Ishikawa (cell line): ENCODE measurements around the gene RAB3IL1.

Source experiments
- CEBPB ChIP-seq: IDR thresholded peaks from 2 replicates; pipeline ENCODE4 v1.6.1; 2012
- CREB1 ChIP-seq: IDR thresholded peaks from 2 replicates; pipeline ENCODE4 v1.6.1; 2012; ENCODE audit warnings: low read depth
- EGR1 ChIP-seq: IDR thresholded peaks from 2 replicates; pipeline ENCODE4 v1.6.1; 2012
- EP300 ChIP-seq: IDR thresholded peaks from 2 replicates; pipeline ENCODE4 v1.6.1; 2012; ENCODE audit warnings: borderline replicate concordance
- FOXM1 ChIP-seq: IDR thresholded peaks from 2 replicates; pipeline ENCODE4 v1.6.1; 2012; ENCODE audit warnings: low read depth, borderline replicate concordance
- MAX ChIP-seq: IDR thresholded peaks from 2 replicates; pipeline ENCODE4 v1.6.1; 2012
- NFIC ChIP-seq: IDR thresholded peaks from 2 replicates; pipeline ENCODE4 v1.6.1; 2012
- RAD21 ChIP-seq: IDR thresholded peaks from 2 replicates; pipeline ENCODE4 v1.6.1; 2012; ENCODE audit warnings: low read depth
- REST ChIP-seq: IDR thresholded peaks from 2 replicates; pipeline ENCODE4 v1.6.1; 2012; ENCODE audit warnings: low read depth, mild to moderate bottlenecking
- TAF1 ChIP-seq: IDR thresholded peaks from 2 replicates; pipeline ENCODE4 v1.6.1; 2012; ENCODE audit warnings: low read depth, mild to moderate bottlenecking
- TCF12 ChIP-seq: IDR thresholded peaks from 2 replicates; pipeline ENCODE4 v1.6.1; 2012; ENCODE audit warnings: low read depth
- TEAD4 ChIP-seq: IDR thresholded peaks from 2 replicates; pipeline ENCODE4 v1.6.1; 2012
- USF1 ChIP-seq: IDR thresholded peaks from 2 replicates; pipeline ENCODE4 v1.6.1; 2012
- YY1 ChIP-seq: IDR thresholded peaks from 2 replicates; pipeline ENCODE4 v1.6.1; 2012; ENCODE audit warnings: low read depth
- ZBTB7A ChIP-seq: IDR thresholded peaks from 2 replicates; pipeline ENCODE4 v1.6.1; 2012; ENCODE audit warnings: low read depth

The RAB3IL1 gene

DNA sequence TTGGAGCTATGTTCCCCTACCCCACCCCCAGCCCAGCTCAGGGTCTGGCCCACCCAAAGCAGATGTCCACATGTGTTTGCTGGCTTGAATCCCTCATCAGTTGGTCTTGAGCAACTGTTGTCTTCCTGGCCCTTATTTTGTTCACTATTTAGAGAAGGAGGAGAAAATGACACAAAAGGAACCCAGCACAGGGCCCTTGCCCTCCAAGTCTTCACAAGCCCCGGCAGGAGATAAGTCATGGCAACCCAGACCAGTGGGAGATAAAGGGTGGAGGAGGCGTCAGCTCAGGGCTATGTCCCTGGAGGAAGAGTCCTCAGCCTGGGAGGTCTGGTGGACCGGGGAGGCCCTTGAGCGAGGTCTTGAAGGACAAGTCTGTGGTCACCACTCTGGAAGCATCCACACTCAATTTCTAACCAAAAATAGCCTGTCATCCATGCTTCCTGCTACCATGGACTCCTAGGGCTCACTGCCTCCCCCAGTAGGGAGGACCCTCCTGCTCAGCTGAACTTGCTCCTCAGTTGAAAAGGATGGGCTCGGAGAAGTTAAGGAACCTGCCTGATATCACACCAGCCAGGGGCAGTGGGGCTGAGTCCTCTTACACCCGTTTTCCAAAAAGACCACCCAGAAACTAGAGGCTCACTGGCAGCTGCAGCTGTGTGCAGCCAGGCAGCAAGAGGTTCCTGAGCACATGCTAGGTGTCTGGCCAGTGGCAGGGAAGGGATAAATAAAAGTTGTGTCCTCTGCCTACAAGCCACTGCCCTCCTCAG is 1.8 kb upstream of the RAB3IL1 start:
- TF ChIP-seq NFIC (no peak), ZBTB7A (no peak), EP300 (no peak), CEBPB (no peak), TCF12 (no peak), TAF1 (no peak), TEAD4 (no peak), MAX (no peak), EGR1 (no peak), REST (no peak), USF1 (no peak), YY1 (no peak), FOXM1 (no peak), CREB1 (no peak), RAD21 (no peak)

- TF ChIP-seq TCF12, result no peak
- no peak for TF ChIP-seq FOXM1
- TF ChIP-seq EGR1, result no peak
- no peak for TF ChIP-seq ZBTB7A
- TF ChIP-seq CEBPB, result no peak
- TF ChIP-seq CREB1, result no peak
- TF ChIP-seq REST, result no peak
- TF ChIP-seq TEAD4, result no peak
- TF ChIP-seq MAX, result no peak
- no peak for TF ChIP-seq EP300
- TF ChIP-seq YY1, result no peak
- no peak for TF ChIP-seq USF1
- no peak for TF ChIP-seq TAF1
- no peak for TF ChIP-seq RAD21
- TF ChIP-seq NFIC, result no peak
Observed at GRCh38 chr11:61918251-61918937, 1.0 kb upstream of the RAB3IL1 start.

- no peak for TF ChIP-seq NFIC
- TF ChIP-seq USF1, result no peak
- TF ChIP-seq TCF12, result no peak
- TF ChIP-seq YY1, result no peak
- no peak for TF ChIP-seq FOXM1
- TF ChIP-seq EGR1, result no peak
- no peak for TF ChIP-seq TEAD4
- no peak for TF ChIP-seq CREB1
- TF ChIP-seq REST, result no peak
- TF ChIP-seq ZBTB7A, result no peak
- TF ChIP-seq CEBPB, result no peak
- TF ChIP-seq RAD21, result no peak
- TF ChIP-seq EP300, result no peak
- no peak for TF ChIP-seq MAX
- TF ChIP-seq TAF1, result no peak
Observed at GRCh38 chr11:61916737-61917333, 531 bp downstream of the RAB3IL1 start.
